LNCAP (cell line): ENCODE data around the gene IGFBP5.

ENCODE experiments used
- TF ChIP-seq, protein P1 (sequence below): fragments of 450-650 bp; IDR thresholded peaks from 2 replicates; pipeline ENCODE4 v1.5.1; 2017; ENCODE audit warnings: mild to moderate bottlenecking

IGFBP5 gene

GRCh38 chr2:216636551-216637450, 58.5 kb downstream of the IGFBP5 start:
- TF ChIP-seq, protein P1, sequence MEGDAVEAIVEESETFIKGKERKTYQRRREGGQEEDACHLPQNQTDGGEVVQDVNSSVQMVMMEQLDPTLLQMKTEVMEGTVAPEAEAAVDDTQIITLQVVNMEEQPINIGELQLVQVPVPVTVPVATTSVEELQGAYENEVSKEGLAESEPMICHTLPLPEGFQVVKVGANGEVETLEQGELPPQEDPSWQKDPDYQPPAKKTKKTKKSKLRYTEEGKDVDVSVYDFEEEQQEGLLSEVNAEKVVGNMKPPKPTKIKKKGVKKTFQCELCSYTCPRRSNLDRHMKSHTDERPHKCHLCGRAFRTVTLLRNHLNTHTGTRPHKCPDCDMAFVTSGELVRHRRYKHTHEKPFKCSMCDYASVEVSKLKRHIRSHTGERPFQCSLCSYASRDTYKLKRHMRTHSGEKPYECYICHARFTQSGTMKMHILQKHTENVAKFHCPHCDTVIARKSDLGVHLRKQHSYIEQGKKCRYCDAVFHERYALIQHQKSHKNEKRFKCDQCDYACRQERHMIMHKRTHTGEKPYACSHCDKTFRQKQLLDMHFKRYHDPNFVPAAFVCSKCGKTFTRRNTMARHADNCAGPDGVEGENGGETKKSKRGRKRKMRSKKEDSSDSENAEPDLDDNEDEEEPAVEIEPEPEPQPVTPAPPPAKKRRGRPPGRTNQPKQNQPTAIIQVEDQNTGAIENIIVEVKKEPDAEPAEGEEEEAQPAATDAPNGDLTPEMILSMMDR = no peak

GRCh38 chr2:216635701-216636550, 59.4 kb downstream of the IGFBP5 start:
- TF ChIP-seq, protein P1 = no peak

GRCh38 chr2:216635171-216635570, 60.2 kb downstream of the IGFBP5 start:
- TF ChIP-seq, protein P1 = no peak

GRCh38 chr2:216634370-216635148, 60.8 kb downstream of the IGFBP5 start:
- TF ChIP-seq, protein P1 = no peak

DNA sequence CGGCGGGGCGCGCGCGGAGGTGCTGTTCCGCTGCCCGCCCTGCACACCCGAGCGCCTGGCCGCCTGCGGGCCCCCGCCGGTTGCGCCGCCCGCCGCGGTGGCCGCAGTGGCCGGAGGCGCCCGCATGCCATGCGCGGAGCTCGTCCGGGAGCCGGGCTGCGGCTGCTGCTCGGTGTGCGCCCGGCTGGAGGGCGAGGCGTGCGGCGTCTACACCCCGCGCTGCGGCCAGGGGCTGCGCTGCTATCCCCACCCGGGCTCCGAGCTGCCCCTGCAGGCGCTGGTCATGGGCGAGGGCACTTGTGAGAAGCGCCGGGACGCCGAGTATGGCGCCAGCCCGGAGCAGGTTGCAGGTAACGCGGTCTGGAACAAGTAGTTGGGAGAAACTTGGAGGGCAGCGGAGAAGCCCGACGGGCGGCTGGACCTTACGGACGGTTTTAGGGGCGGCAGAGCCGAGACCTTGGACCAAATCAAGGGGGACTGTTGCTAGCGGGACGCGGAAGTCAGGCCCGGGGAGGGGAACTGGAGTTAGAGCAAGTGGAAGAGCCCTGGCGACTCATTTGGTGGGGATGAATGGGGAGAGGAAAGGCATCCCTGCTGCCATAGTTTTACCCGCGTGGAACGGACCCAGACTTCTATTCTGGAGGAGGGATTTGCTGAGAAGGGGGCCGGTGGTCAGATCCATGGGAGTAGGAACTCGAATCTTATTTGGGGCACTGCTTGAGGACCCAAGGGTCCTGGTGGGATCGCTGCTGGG, 61.6 kb downstream of the IGFBP5 start:
- TF ChIP-seq, protein P1 = no peak

DNA sequence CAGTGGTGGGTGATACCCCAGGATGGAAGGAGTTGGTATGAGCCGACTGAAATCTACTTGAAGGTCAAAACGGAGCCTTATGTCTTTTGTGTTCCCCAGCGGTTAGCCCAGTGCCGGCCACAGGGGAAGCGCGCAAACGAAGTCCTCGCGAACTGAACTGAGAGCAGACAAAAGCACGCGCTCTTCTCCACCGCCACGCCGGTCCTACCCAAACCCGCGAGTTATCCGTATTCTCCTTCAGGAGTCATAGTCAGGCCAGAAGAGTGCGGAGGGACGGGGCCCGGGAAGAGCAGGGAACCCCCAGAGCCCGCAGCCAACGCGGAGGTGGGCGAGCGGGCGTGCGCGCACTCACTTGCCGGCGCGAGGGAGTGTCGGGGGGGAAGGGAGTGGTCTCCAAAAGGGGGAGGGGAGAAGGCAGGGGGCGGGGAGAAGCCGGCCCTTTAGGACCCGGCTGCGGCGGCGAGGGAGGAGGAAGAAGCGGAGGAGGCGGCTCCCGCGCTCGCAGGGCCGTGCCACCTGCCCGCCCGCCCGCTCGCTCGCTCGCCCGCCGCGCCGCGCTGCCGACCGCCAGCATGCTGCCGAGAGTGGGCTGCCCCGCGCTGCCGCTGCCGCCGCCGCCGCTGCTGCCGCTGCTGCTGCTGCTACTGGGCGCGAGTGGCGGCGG, 62.3 kb downstream of the IGFBP5 start, which contains the start of gene IGFBP2:
Gene IGFBP2 (plus strand): TSS at position 469 of the 664 bp plus-strand sequence. CDS start 104 bp downstream, at position 573.
- TF ChIP-seq, protein P1 = no peak
